DOHH2 (cell line): Measurements from ENCODE around the gene RGCC.
"Not testable (repeated sequence)": the region's sequence is repeated elsewhere in the genome, so short reads cannot be mapped to it uniquely, and the experiment has no call there.

ENCODE experiments used
- H3F3A ChIP-seq: fragments of 200-600 bp; sonication (generic), shearing (Covaris generic); 2 replicates; pipeline ENCODE4 v1.6.0; 2016; ENCODE audit warnings: antibody characterized with exemption, mild to moderate bottlenecking; ENCODE audit not compliant: control insufficient read depth, insufficient read depth
- H3K27ac ChIP-seq: fragments of 200-600 bp; sonication (generic); 2 replicates; pipeline ENCODE4 v1.5.1; 2014; ENCODE audit warnings: low read depth, mild to moderate bottlenecking, low read length, moderate library complexity
- H3K27me3 ChIP-seq: fragments of 200-600 bp; sonication (generic); 2 replicates; pipeline ENCODE4 v1.6.1; 2014; ENCODE audit warnings: mild to moderate bottlenecking, low read length, mixed read lengths; ENCODE audit not compliant: control insufficient read depth
- H3K36me3 ChIP-seq: fragments of 200-600 bp; sonication (generic); 2 replicates; pipeline ENCODE4 v1.6.1; 2014; ENCODE audit warnings: mild to moderate bottlenecking, low read length, moderate library complexity, mixed read lengths; ENCODE audit not compliant: control insufficient read depth
- H3K4me1 ChIP-seq: fragments of 200-600 bp; sonication (generic); 2 replicates; pipeline ENCODE4 v1.6.1; 2014; ENCODE audit warnings: mild to moderate bottlenecking, low read length, mixed read lengths; ENCODE audit not compliant: control insufficient read depth
- H3K4me2 ChIP-seq: fragments of 200-600 bp; sonication (generic); 2 replicates; pipeline ENCODE4 v1.6.0; 2014; ENCODE audit warnings: mild to moderate bottlenecking, low read length, moderate library complexity
- H3K4me3 ChIP-seq: fragments of 200-600 bp; sonication (generic); 2 replicates; pipeline ENCODE4 v1.5.1; 2014; ENCODE audit warnings: mild to moderate bottlenecking, low read length, mixed read lengths
- H3K79me2 ChIP-seq: fragments of 200-600 bp; sonication (generic); 2 replicates; pipeline ENCODE4 v1.6.1; 2014; ENCODE audit warnings: mild to moderate bottlenecking, low read length, mixed read lengths; ENCODE audit not compliant: control insufficient read depth
- H3K9me2 ChIP-seq: fragments of 200-600 bp; sonication (generic); replicated peaks from 2 replicates; pipeline ENCODE4 v1.6.1; 2014; ENCODE audit warnings: mild to moderate bottlenecking, low read length, mixed read lengths; ENCODE audit not compliant: control insufficient read depth
- H3K9me3 ChIP-seq: fragments of 200-600 bp; sonication (generic); 2 replicates; pipeline ENCODE4 v1.6.1; 2014; ENCODE audit warnings: antibody characterized with exemption, low read length, mixed read lengths; ENCODE audit not compliant: control insufficient read depth, insufficient read depth
- H4K20me1 ChIP-seq: fragments of 200-600 bp; sonication (generic); 2 replicates; pipeline ENCODE4 v1.6.0; 2014; ENCODE audit warnings: low read depth, mild to moderate bottlenecking, antibody characterized with exemption, low read length, moderate library complexity; ENCODE audit not compliant: control insufficient read depth, insufficient read depth
- EZH2phosphoT487 ChIP-seq: fragments of 200-600 bp; sonication (generic); IDR thresholded peaks from 2 replicates; pipeline ENCODE4 v1.6.1; 2017; ENCODE audit warnings: borderline replicate concordance, mild to moderate bottlenecking, antibody characterized with exemption, low read length, moderate library complexity, mixed read lengths
- TF ChIP-seq, protein P1 (sequence below): fragments of 200-600 bp; sonication (generic); IDR thresholded peaks from one replicate; pipeline ENCODE4 v1.5.1; 2014; ENCODE audit warnings: antibody characterized with exemption, mild to moderate bottlenecking, low read depth, low read length; ENCODE audit not compliant: poor library complexity, severe bottlenecking

RGCC gene

DNA sequence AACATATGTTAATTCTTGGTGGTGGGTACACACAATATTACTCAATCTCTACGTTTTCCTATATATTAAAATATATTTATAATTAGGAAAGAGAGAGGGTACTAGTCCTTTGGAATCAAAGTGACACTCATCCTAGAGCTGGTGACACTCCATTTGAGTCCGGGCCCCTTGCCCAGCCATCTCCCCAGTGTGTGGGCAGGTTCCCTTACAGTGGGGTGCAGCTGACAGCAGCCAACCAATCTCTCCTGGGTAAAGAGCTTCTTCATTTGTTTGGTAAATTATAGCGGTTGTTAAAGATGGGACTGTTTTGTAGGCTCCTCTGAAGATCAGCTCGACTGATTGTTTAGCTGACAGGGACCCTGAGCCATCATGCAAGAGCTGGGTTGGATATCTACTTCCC is 37.2 kb upstream of the RGCC start:
- H3K27me3 ChIP-seq: no peaks in the 10 kb centered on the region
- no peak overlapping the region for H3K4me2 ChIP-seq
- H3K9me2 ChIP-seq: no peaks in the 10 kb centered on the region
- H3K9me3 ChIP-seq: no peaks in the 10 kb centered on the region
- H3K4me1 ChIP-seq: peaks cover 11% of the 10 kb centered on the region
- no peaks in the 10 kb centered on the region for H3F3A ChIP-seq
- no peak overlapping the region for H3K27ac ChIP-seq
- H3K36me3 ChIP-seq: no peaks in the 10 kb centered on the region
- no peaks in the 10 kb centered on the region for H3K79me2 ChIP-seq
- no peak for TF ChIP-seq EZH2phosphoT487
- TF ChIP-seq, protein P1, sequence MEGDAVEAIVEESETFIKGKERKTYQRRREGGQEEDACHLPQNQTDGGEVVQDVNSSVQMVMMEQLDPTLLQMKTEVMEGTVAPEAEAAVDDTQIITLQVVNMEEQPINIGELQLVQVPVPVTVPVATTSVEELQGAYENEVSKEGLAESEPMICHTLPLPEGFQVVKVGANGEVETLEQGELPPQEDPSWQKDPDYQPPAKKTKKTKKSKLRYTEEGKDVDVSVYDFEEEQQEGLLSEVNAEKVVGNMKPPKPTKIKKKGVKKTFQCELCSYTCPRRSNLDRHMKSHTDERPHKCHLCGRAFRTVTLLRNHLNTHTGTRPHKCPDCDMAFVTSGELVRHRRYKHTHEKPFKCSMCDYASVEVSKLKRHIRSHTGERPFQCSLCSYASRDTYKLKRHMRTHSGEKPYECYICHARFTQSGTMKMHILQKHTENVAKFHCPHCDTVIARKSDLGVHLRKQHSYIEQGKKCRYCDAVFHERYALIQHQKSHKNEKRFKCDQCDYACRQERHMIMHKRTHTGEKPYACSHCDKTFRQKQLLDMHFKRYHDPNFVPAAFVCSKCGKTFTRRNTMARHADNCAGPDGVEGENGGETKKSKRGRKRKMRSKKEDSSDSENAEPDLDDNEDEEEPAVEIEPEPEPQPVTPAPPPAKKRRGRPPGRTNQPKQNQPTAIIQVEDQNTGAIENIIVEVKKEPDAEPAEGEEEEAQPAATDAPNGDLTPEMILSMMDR: no peak
- no peak overlapping the region for H3K4me3 ChIP-seq
- no peaks in the 10 kb centered on the region for H4K20me1 ChIP-seq

DNA sequence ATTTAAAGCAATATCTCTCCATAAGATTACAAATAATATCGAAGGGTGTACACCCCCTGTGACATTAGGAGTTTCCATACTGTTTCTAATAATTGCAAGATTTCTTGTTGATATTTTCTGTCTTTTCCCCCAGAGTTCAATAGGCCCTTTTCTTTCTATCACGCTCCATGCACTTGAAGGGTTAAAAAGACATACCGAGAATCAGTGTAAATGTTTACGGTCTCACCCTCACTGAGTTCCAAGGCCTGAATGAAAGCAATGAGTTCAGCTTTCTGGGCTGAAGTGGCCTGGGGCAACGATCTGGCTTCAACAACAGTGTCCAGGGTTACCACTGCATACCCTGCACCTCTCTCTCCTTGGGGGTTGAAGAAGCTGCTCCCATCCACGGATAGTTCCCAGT is 36.0 kb upstream of the RGCC start:
- not testable (repeated sequence) for H3F3A ChIP-seq, H3K79me2 ChIP-seq, H3K27me3 ChIP-seq, H3K4me3 ChIP-seq, H3K9me2 ChIP-seq, H4K20me1 ChIP-seq, H3K9me3 ChIP-seq, H3K27ac ChIP-seq, H3K36me3 ChIP-seq, H3K4me2 ChIP-seq
- H3K4me1 ChIP-seq: peaks cover 11% of the 10 kb centered on the region

DNA sequence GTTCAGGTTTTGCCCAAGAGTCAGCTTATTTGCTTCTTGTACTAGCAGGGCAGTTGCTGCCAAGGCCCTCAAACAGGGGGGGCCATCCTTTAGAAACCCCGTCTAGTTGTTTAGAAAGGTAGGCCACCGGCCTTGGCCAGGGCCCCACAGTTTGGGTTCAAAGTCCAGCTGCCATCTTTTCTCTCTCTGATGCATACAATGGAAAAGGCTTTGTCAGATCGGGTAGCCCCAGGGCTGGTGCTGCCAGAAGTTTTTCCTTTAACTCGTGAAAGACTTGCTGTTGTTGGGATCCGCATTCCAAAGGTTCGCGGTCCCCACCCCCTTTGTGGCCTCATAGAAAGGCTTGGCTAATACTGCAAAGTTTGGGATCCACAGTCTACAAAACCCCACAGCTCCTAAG is 35.4 kb upstream of the RGCC start:
- not testable (repeated sequence) for H3K27ac ChIP-seq, H3K79me2 ChIP-seq, H3K9me3 ChIP-seq, H3K36me3 ChIP-seq, H3K4me2 ChIP-seq, H3K9me2 ChIP-seq, H3K4me3 ChIP-seq, H3F3A ChIP-seq, H4K20me1 ChIP-seq, H3K27me3 ChIP-seq
- peaks cover 11% of the 10 kb centered on the region for H3K4me1 ChIP-seq

DNA sequence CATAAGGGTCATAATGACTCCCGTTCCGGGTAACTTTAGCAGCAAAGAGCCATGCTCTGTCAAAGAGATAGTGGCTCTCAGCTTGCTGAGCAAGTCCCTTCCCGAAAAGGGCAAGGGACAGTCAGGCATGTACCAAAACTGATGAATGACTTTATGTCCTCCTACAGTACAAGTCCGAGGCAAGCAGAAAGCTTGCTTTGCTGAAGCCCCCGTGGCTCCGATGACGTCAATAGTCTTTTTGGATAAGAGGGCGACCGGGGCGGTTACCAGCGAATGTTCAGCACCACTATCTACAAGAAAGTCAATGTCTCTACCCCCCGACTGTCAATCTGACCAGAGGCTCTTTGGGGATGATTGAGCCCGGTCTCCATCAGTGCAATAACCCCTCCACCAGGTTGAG is 34.1 kb upstream of the RGCC start:
- not testable (repeated sequence) for H3K9me3 ChIP-seq, H4K20me1 ChIP-seq, H3K79me2 ChIP-seq, H3K4me2 ChIP-seq, H3K9me2 ChIP-seq, H3K36me3 ChIP-seq, H3K27me3 ChIP-seq, H3K4me3 ChIP-seq, H3F3A ChIP-seq, H3K27ac ChIP-seq
- peaks cover 11% of the 10 kb centered on the region for H3K4me1 ChIP-seq

DNA sequence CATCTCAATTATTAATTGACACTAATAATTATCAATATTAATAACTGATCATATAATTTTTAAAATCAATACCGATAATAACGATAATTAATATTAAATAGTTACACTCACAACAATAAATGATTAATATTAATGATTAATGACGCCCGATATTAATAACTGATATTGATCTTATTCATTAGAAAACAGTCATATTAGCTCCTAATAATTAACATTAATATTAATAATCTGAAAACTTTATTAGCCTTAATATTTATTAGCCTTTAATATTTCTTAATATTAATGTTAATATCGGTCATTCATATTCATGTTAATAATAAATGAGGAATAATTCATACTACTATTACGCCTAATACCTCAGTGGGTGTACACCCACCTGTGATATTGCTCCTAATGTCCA is 32.7 kb upstream of the RGCC start:
- H3K9me2 ChIP-seq, H3K27me3 ChIP-seq, H3K9me3 ChIP-seq, H3K36me3 ChIP-seq, H3K4me1 ChIP-seq, H4K20me1 ChIP-seq, H3F3A ChIP-seq, H3K79me2 ChIP-seq, H3K4me3 ChIP-seq, H3K4me2 ChIP-seq, H3K27ac ChIP-seq: not testable (repeated sequence)
